ENCODE data around the gene SRPRB.

SRPRB gene

GRCh38 chr3:133797396-133798105 lies 8.1 kb upstream of the SRPRB start:
- H3K9me3 Mint-ChIP-seq = peaks cover 12% of the 10 kb centered on the region
- peaks cover 21% of the 10 kb centered on the region for H3K27me3 Mint-ChIP-seq (ENCODE audit: low read depth)
- H3K36me3 Mint-ChIP-seq (ENCODE audit: low read depth) = no peaks in the 10 kb centered on the region
- DNase-seq (ENCODE audit: low spot score) = no peak
- no peak overlapping the region for H3K4me3 Mint-ChIP-seq
- H3K27ac Mint-ChIP-seq = no peak overlapping the region
- no peaks in the 10 kb centered on the region for H3K4me1 Mint-ChIP-seq (ENCODE audit: low read depth)

GRCh38 chr3:133799794-133800585 lies 5.6 kb upstream of the SRPRB start:
- peaks cover 6% of the 10 kb centered on the region for H3K9me3 Mint-ChIP-seq
- H3K4me3 Mint-ChIP-seq = no peak overlapping the region
- H3K4me1 Mint-ChIP-seq (ENCODE audit: low read depth) = peaks cover under 1% of the 10 kb centered on the region
- H3K27me3 Mint-ChIP-seq (ENCODE audit: low read depth) = peaks cover 16% of the 10 kb centered on the region
- H3K27ac Mint-ChIP-seq = no peak overlapping the region
- no peak for DNase-seq (ENCODE audit: low spot score)
- no peaks in the 10 kb centered on the region for H3K36me3 Mint-ChIP-seq (ENCODE audit: low read depth)

- no peak for DNase-seq (ENCODE audit: low spot score)
- H3K27ac Mint-ChIP-seq = no peak overlapping the region
- H3K4me3 Mint-ChIP-seq = no peak overlapping the region
- H3K9me3 Mint-ChIP-seq = no peaks in the 10 kb centered on the region
- peaks cover 22% of the 10 kb centered on the region for H3K36me3 Mint-ChIP-seq (ENCODE audit: low read depth)
- H3K27me3 Mint-ChIP-seq (ENCODE audit: low read depth) = peaks cover 4% of the 10 kb centered on the region
- peaks cover 15% of the 10 kb centered on the region for H3K4me1 Mint-ChIP-seq (ENCODE audit: low read depth)
These were observed 2.1 kb upstream of the SRPRB start for GRCh38 chr3:133803469-133803868.

GRCh38 chr3:133804896-133805295 lies 719 bp upstream of the SRPRB start:
- H3K36me3 Mint-ChIP-seq (ENCODE audit: low read depth) = peaks cover 29% of the 10 kb centered on the region
- H3K4me1 Mint-ChIP-seq (ENCODE audit: low read depth) = peaks cover 15% of the 10 kb centered on the region
- H3K9me3 Mint-ChIP-seq = no peaks in the 10 kb centered on the region
- peak overlapping the region; percentile 96 for H3K27ac Mint-ChIP-seq
- peak overlapping the region; percentile 99 for H3K4me3 Mint-ChIP-seq
- H3K27me3 Mint-ChIP-seq (ENCODE audit: low read depth) = peaks cover 3% of the 10 kb centered on the region
- no peak for DNase-seq (ENCODE audit: low spot score)

GRCh38 chr3:133805384-133805701 lies 272 bp upstream of the SRPRB start:
- Mint-ChIP-seq H3K27me3 (ENCODE audit: low read depth) (no peaks in the 10 kb centered on the region), H3K4me3 (peak overlapping the region; percentile 99), H3K27ac (peak overlapping the region; percentile 96), H3K36me3 (ENCODE audit: low read depth) (peaks cover 32% of the 10 kb centered on the region), H3K9me3 (no peaks in the 10 kb centered on the region), H3K4me1 (ENCODE audit: low read depth) (peaks cover 20% of the 10 kb centered on the region)
- DNase-seq (ENCODE audit: low spot score) = no peak

GRCh38 chr3:133812872-133813271 lies 7.3 kb downstream of the SRPRB start:
- Mint-ChIP-seq H3K27me3 (ENCODE audit: low read depth) (no peaks in the 10 kb centered on the region), H3K36me3 (ENCODE audit: low read depth) (peaks cover 48% of the 10 kb centered on the region)

GRCh38 chr3:133815386-133815785 lies 9.8 kb downstream of the SRPRB start:
- Mint-ChIP-seq H3K27ac (no peak overlapping the region), H3K9me3 (no peaks in the 10 kb centered on the region), H3K36me3 (ENCODE audit: low read depth) (peaks cover 49% of the 10 kb centered on the region), H3K4me3 (no peak overlapping the region), H3K27me3 (ENCODE audit: low read depth) (no peaks in the 10 kb centered on the region), H3K4me1 (ENCODE audit: low read depth) (peaks cover 7% of the 10 kb centered on the region)
- DNase-seq (ENCODE audit: low spot score) = no peak

More at GRCh38 chr3:133812872-133813271, 7.3 kb downstream of the SRPRB start:
- no peak for DNase-seq (ENCODE audit: low spot score)
- H3K27ac Mint-ChIP-seq = no peak overlapping the region
- H3K9me3 Mint-ChIP-seq = no peaks in the 10 kb centered on the region
- peaks cover 12% of the 10 kb centered on the region for H3K4me1 Mint-ChIP-seq (ENCODE audit: low read depth)
- no peak overlapping the region for H3K4me3 Mint-ChIP-seq

- no peaks in the 10 kb centered on the region for H3K27me3 Mint-ChIP-seq (ENCODE audit: low read depth)
These were observed 14.5 kb downstream of the SRPRB start for GRCh38 chr3:133820129-133820528.

GRCh38 chr3:133820889-133821675 lies 15.5 kb downstream of the SRPRB start:
- H3K27ac Mint-ChIP-seq = no peak overlapping the region

More at GRCh38 chr3:133820129-133820528, 14.5 kb downstream of the SRPRB start:
- Mint-ChIP-seq H3K36me3 (ENCODE audit: low read depth) (peaks cover 56% of the 10 kb centered on the region), H3K4me1 (ENCODE audit: low read depth) (peaks cover 2% of the 10 kb centered on the region), H3K4me3 (no peak overlapping the region), H3K27ac (no peak overlapping the region), H3K9me3 (no peaks in the 10 kb centered on the region)
- no peak for DNase-seq (ENCODE audit: low spot score)

GRCh38 chr3:133821767-133822638 lies 16.4 kb downstream of the SRPRB start:
- Mint-ChIP-seq H3K9me3 (no peaks in the 10 kb centered on the region), H3K4me3 (no peak overlapping the region), H3K36me3 (ENCODE audit: low read depth) (peaks cover 56% of the 10 kb centered on the region), H3K4me1 (ENCODE audit: low read depth) (peaks cover 2% of the 10 kb centered on the region), H3K27ac (no peak overlapping the region), H3K27me3 (ENCODE audit: low read depth) (no peaks in the 10 kb centered on the region)
- DNase-seq (ENCODE audit: low spot score) = no peak

More at GRCh38 chr3:133820889-133821675, 15.5 kb downstream of the SRPRB start:
- Mint-ChIP-seq H3K4me3 (no peak overlapping the region), H3K9me3 (no peaks in the 10 kb centered on the region), H3K4me1 (ENCODE audit: low read depth) (peaks cover 2% of the 10 kb centered on the region), H3K27me3 (ENCODE audit: low read depth) (no peaks in the 10 kb centered on the region), H3K36me3 (ENCODE audit: low read depth) (peaks cover 55% of the 10 kb centered on the region)
- DNase-seq (ENCODE audit: low spot score) = no peak

- Mint-ChIP-seq H3K9me3 (no peaks in the 10 kb centered on the region), H3K36me3 (ENCODE audit: low read depth) (peaks cover 42% of the 10 kb centered on the region), H3K4me3 (no peak overlapping the region), H3K27me3 (ENCODE audit: low read depth) (no peaks in the 10 kb centered on the region), H3K27ac (no peak overlapping the region), H3K4me1 (ENCODE audit: low read depth) (no peaks in the 10 kb centered on the region)
- no peak for DNase-seq (ENCODE audit: low spot score)
These were observed 19.4 kb downstream of the SRPRB start for GRCh38 chr3:133824961-133825485.

GRCh38 chr3:133825969-133826727 lies 20.5 kb downstream of the SRPRB start:
- Mint-ChIP-seq H3K27ac (no peak overlapping the region), H3K36me3 (ENCODE audit: low read depth) (peaks cover 32% of the 10 kb centered on the region), H3K4me3 (no peak overlapping the region), H3K4me1 (ENCODE audit: low read depth) (no peaks in the 10 kb centered on the region), H3K9me3 (no peaks in the 10 kb centered on the region), H3K27me3 (ENCODE audit: low read depth) (no peaks in the 10 kb centered on the region)
- DNase-seq (ENCODE audit: low spot score) = no peak

All from T-helper 2 cell treated with Interferon-gamma antibody and Interleukin-4, amounts not matched to agents 5 μg/mL and 100 μg/mL, for 36 hours (primary cell).